Sigmoid colon (tissue), 7 donors: ENCODE data around the gene COMMD7. TPM values are rescaled to one million over a fixed set of nuclear protein-coding genes. Genes with fewer than 3 reads are reported as not detected.

ENCODE experiments used
- DNase-seq: peaks from one replicate; pipeline ENCODE4 v3.0.0-alpha.2; 2019
- H3K27ac ChIP-seq, 4 donors: fragments of 200-600 bp; sonication (generic); one replicate each; pipeline ENCODE4 v1.5.1; 2016 to 2019; ENCODE audit warnings: mild to moderate bottlenecking in 1 of 4
- H3K27me3 ChIP-seq, 3 donors: fragments of 200-600 bp; sonication (generic); one replicate each; pipeline ENCODE4 v1.5.1; 2019; ENCODE audit warnings: mild to moderate bottlenecking in 1 of 3
- H3K36me3 ChIP-seq, 4 donors: fragments of 200-600 bp; sonication (generic); one replicate each; pipeline ENCODE4 v1.5.1; 2016 to 2019
- H3K4me1 ChIP-seq, 4 donors: fragments of 200-600 bp; sonication (generic); one replicate each; pipeline ENCODE4 v1.5.1; 2017 to 2019
- H3K4me3 ChIP-seq, 4 donors: fragments of 200-600 bp; sonication (generic); one replicate each; pipeline ENCODE4 v1.5.1; 2017 to 2019; ENCODE audit warnings: mild to moderate bottlenecking in 2 of 4, moderate library complexity in 1 of 4
- H3K9me3 ChIP-seq, 4 donors: fragments of 200-600 bp in 3 of 4; sonication (generic) in 3 of 4; one replicate each; pipeline versions ENCODE4 v1.5.1 to v1.6.1; 2013 to 2019
- CTCF ChIP-seq, 4 experiments: fragments of 450-650 bp in 3 of 4; fragments of 200-600 bp in 1 of 4; IDR thresholded peaks; one replicate each; pipeline ENCODE4 v1.5.1; 2016 to 2019; ENCODE audit warnings: antibody characterized with exemption in 4 of 4, mild to moderate bottlenecking in 3 of 4, moderate library complexity in 2 of 4
- EP300 ChIP-seq, 4 donors: sonication (generic); formaldehyde crosslinking; IDR thresholded peaks; one replicate each; pipeline ENCODE4 v1.6.1; 2017; ENCODE audit warnings: antibody characterized with exemption in 4 of 4
- POLR2A ChIP-seq, 2 donors: fragments of 450-650 bp; IDR thresholded peaks; one replicate each; pipeline ENCODE4 v1.6.1; 2016; ENCODE audit warnings: antibody characterized with exemption in 2 of 2, mild to moderate bottlenecking in 2 of 2, moderate library complexity in 2 of 2
- POLR2AphosphoS5 ChIP-seq, 4 donors: sonication (generic); formaldehyde crosslinking; IDR thresholded peaks; one replicate each; pipeline ENCODE4 v1.6.1; 2017; ENCODE audit warnings: antibody characterized with exemption in 4 of 4
- WGBS, 2 donors: extraction: QIAGEN DNeasy Blood & Tissue Kit; methylation state at CpG; one replicate each; pipeline ENCODE4 v1.1.7; 2013; 5-methylcytosine and 5-hydroxymethylcytosine counted together
- intact Hi-C: fragments of 100-400 bp; cut with DNase I; formaldehyde crosslinking; loops from one replicate; pipeline ENCODE4 v1.15.1; 2023
- polyA plus RNA-seq, 3 donors: library from polyadenylated mRNA; stranded (reverse); fragments of 200-250 nt; gene quantifications; one replicate each; pipeline ENCODE4 v1.2.3, GENCODE V29; 2013
- total RNA-seq, 4 donors: library from RNA; depleted of rRNA; stranded (reverse); fragments of >200 nt; gene quantifications; one replicate each; pipeline ENCODE4 v1.1.0, GENCODE V29; 2016
- donor health status: healthy with polysubstance abuse.
- donor health status: Bipolar disorder and iron deficiency.
- donor health status: healthy.

Gene COMMD7
- total and polyA plus RNA-seq, 7 donors, result 26.3 to 68.0 (median 45.1) TPM

DNA sequence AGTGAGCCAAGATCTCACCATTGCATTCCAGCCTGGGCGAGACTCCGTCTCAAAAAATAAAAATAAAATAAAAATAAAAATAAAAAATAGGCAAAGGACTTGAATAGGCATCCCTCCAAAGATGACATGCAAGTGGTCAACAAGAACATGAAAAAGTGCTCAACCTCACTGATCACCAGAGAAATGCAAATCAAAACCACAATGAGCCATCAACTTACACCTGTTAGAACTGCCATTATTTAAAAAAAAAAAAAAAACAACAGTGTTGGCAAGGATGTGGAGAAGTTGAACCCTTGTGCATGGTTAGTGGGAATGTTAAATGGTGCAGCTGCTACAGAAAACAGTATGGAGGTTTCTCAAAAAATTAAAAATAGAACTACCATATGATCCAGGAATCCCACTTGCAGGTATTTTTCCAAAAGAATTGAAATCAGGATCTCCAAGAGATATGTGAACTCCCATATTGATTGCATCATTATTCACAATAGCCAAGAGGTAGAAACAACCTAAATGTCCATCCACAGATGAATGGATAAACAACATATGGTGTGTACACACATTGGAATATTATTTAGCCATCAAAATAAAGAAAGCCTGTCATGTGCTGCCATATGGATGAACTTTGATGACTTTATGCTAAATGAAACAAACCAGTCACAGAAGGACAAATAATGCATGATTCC, 72.4 kb downstream of the COMMD7 start:
- H3K27me3 ChIP-seq, result no peaks in the 10 kb centered on the region
- H3K9me3 ChIP-seq, result no peaks in the 10 kb centered on the region
- no peaks in the 10 kb centered on the region for H3K36me3 ChIP-seq
- no peak overlapping the region for H3K27ac ChIP-seq
- TF ChIP-seq EP300 (IDR thresholded peaks at IDR 0.05) (no peak), POLR2A (IDR thresholded peaks at IDR 0.05) (no peak), POLR2AphosphoS5 (IDR thresholded peaks at IDR 0.05) (no peak)
- H3K4me3 ChIP-seq, result no peak overlapping the region
- 91 to 94% methylated on average over 2 of the region's 2 CpGs for WGBS, 2 donors
- intact Hi-C loops, result no loop called here
- H3K4me1 ChIP-seq, result no peaks in the 10 kb centered on the region
- no peak for DNase-seq

GRCh38 chr20:32667027-32667426, 76.2 kb downstream of the COMMD7 start:
- H3K4me3 ChIP-seq, result no peak overlapping the region
- TF ChIP-seq CTCF (IDR thresholded peaks at IDR 0.05), result no peak
- TF ChIP-seq POLR2AphosphoS5 (IDR thresholded peaks at IDR 0.05), result no peak
- TF ChIP-seq EP300 (IDR thresholded peaks at IDR 0.05), result no peak
- TF ChIP-seq POLR2A (IDR thresholded peaks at IDR 0.05), result no peak
- intact Hi-C loops, result no loop called here
- DNase-seq, result no peak
- no peaks in the 10 kb centered on the region for H3K36me3 ChIP-seq
- no peaks in the 10 kb centered on the region for H3K9me3 ChIP-seq
- H3K27ac ChIP-seq, result no peak overlapping the region
- H3K4me1 ChIP-seq, result no peaks in the 10 kb centered on the region
- no peaks in the 10 kb centered on the region for H3K27me3 ChIP-seq
- 73% methylated on average over 5 of the region's 5 CpGs for WGBS, 2 donors

- H3K27me3 ChIP-seq, result no peaks in the 10 kb centered on the region
- no peak for TF ChIP-seq POLR2A (IDR thresholded peaks at IDR 0.05)
- H3K9me3 ChIP-seq, result no peaks in the 10 kb centered on the region
- H3K4me3 ChIP-seq, result no peak overlapping the region
- DNase-seq, result no peak
- no peaks in the 10 kb centered on the region for H3K4me1 ChIP-seq
- no peaks in the 10 kb centered on the region for H3K36me3 ChIP-seq
- intact Hi-C loops, result no loop called here
- no peak overlapping the region for H3K27ac ChIP-seq
- WGBS, 2 donors, result 56 to 68% methylated on average over 9 of the region's 9 CpGs
These were observed 78.5 kb downstream of the COMMD7 start for GRCh38 chr20:32664678-32665159.

DNA sequence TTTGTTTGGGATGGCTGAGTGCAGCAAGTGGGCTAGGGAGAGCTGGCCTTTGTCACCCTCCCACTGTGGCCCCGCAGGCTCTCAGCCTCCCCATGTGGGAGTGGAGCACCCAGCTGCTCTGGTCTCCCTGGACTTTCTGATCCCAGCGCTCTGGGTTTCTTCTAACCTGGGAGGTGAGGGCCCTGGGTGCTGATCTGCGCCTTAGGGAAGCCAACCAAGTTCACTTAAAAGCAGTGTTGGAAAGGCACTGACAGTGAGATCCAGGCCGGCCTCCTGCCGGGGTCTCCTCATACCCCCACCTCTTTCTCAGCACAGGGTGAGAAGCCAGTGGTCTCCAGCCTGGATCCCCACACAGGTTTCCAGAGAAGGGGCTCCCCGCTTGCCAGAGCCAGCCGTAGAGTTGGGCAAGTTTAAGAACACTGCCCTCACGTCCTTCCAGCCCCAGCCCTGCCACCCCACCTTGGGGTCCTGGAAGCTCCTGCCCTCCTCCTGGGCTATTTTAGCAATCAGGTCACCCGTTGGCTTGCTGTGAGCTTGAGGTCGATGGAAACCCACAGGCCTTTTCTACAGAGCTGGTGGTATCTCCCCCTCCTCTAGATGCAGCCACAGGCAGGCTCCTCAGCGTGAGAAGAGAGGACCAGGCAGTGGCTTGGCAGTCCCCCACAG, 79.1 kb downstream of the COMMD7 start:
- no peaks in the 10 kb centered on the region for H3K36me3 ChIP-seq
- no peak overlapping the region for H3K4me3 ChIP-seq
- TF ChIP-seq EP300 (IDR thresholded peaks at IDR 0.05) (no peak), POLR2AphosphoS5 (IDR thresholded peaks at IDR 0.05) (no peak), POLR2A (IDR thresholded peaks at IDR 0.05) (no peak), CTCF (IDR thresholded peaks at IDR 0.05) (no peak)
- DNase-seq, result no peak
- no peak overlapping the region for H3K27ac ChIP-seq
- no peaks in the 10 kb centered on the region for H3K9me3 ChIP-seq
- no peaks in the 10 kb centered on the region for H3K4me1 ChIP-seq
- H3K27me3 ChIP-seq, result no peaks in the 10 kb centered on the region
- WGBS, 2 donors, result 87 to 91% methylated on average over 11 of the region's 11 CpGs
- intact Hi-C loops, result no loop called here

DNA sequence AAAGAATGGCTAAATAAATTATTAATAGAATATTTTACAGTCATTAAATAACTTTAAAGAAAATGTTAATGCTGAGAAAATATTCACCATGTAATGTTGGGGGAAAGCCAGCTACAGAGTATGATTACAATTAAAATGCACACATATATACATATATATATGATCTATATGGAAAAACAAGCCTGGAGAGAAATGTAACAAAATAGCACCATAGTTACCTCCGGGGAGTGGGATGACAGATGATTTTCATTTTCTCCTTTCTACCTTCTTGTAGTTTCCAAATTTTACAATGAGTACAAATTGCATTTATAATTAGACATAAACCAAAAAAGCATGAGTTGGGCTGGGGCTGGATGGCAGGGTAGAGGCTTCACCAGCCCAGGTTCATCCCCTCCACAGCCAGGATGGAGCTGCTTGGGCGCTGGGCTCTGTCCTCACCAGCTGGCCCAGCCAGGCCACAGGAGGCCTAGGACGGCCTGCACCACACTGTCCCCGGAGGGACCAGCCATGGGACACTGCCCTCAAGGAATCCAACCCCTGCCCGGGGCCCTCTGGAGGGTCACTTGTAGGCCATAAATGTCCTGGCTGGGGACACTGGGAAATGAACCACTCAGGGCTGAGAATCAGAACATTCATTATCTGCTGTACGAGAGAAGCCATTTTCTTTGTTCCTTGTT, 79.8 kb downstream of the COMMD7 start:
- no peaks in the 10 kb centered on the region for H3K4me1 ChIP-seq
- DNase-seq, result no peak
- no peaks in the 10 kb centered on the region for H3K27me3 ChIP-seq
- H3K27ac ChIP-seq, result no peak overlapping the region
- intact Hi-C loops, result no loop called here
- WGBS, 2 donors, result 81 to 82% methylated on average over 6 of the region's 6 CpGs
- H3K36me3 ChIP-seq, result no peaks in the 10 kb centered on the region
- no peak for TF ChIP-seq POLR2A (IDR thresholded peaks at IDR 0.05)
- no peak for TF ChIP-seq CTCF (IDR thresholded peaks at IDR 0.05)
- TF ChIP-seq EP300 (IDR thresholded peaks at IDR 0.05), result no peak
- TF ChIP-seq POLR2AphosphoS5 (IDR thresholded peaks at IDR 0.05), result no peak
- H3K4me3 ChIP-seq, result no peak overlapping the region
- no peaks in the 10 kb centered on the region for H3K9me3 ChIP-seq
